Hepatocyte (in vitro differentiated cells): Measurements from ENCODE around the gene PODXL2. TPM values are rescaled to one million over a fixed set of nuclear protein-coding genes. Genes with fewer than 3 reads are reported as not detected.

ENCODE experiments used
- DNase-seq: peaks from one replicate; pipeline ENCODE4 v3.0.0-alpha.2; 2016; ENCODE audit warnings: low spot score
- H2AFZ ChIP-seq: fragments of 200-600 bp; sonication (generic); 2 replicates; pipeline ENCODE4 v1.6.0; 2016; ENCODE audit warnings: antibody characterized with exemption, mild to moderate bottlenecking
- H3K27ac ChIP-seq: fragments of 200-600 bp; sonication (generic); 2 replicates; pipeline ENCODE4 v1.5.1; 2016; ENCODE audit warnings: mild to moderate bottlenecking
- H3K27me3 ChIP-seq: fragments of 200-600 bp; sonication (generic); 2 replicates; pipeline ENCODE4 v1.6.1; 2016
- H3K36me3 ChIP-seq: fragments of 200-600 bp; sonication (generic); replicated peaks from 2 replicates; pipeline ENCODE4 v1.5.1; 2016; ENCODE audit warnings: low read depth; ENCODE audit not compliant: insufficient read depth
- H3K4me1 ChIP-seq: fragments of 200-600 bp; sonication (generic); 2 replicates; pipeline ENCODE4 v1.5.1; 2016; ENCODE audit warnings: mild to moderate bottlenecking, moderate library complexity; ENCODE audit not compliant: insufficient read depth
- H3K4me2 ChIP-seq: fragments of 200-600 bp; sonication (generic); 2 replicates; pipeline ENCODE4 v1.6.0; 2016
- H3K4me3 ChIP-seq: fragments of 200-600 bp; sonication (generic); 2 replicates; pipeline ENCODE4 v1.5.1; 2016; ENCODE audit warnings: mild to moderate bottlenecking
- H3K79me2 ChIP-seq: fragments of 200-600 bp; sonication (generic); 2 replicates; pipeline ENCODE4 v1.6.0; 2017; ENCODE audit warnings: mild to moderate bottlenecking
- H3K9me2 ChIP-seq: fragments of 200-600 bp; sonication (generic); replicated peaks from 2 replicates; pipeline ENCODE4 v1.6.0; 2017; ENCODE audit warnings: mild to moderate bottlenecking; ENCODE audit not compliant: insufficient read depth
- H3K9me3 ChIP-seq: fragments of 200-600 bp; sonication (generic); 2 replicates; pipeline ENCODE4 v1.5.1; 2016; ENCODE audit warnings: low read depth, mild to moderate bottlenecking
- H4K20me1 ChIP-seq: fragments of 200-600 bp; sonication (generic); 2 replicates; pipeline ENCODE4 v1.6.0; 2016; ENCODE audit warnings: mild to moderate bottlenecking; ENCODE audit not compliant: insufficient read depth, poor library complexity, severe bottlenecking
- EZH2 ChIP-seq: fragments of 200-600 bp; sonication (generic); IDR thresholded peaks from 2 replicates; pipeline ENCODE4 v1.6.1; 2016; ENCODE audit warnings: antibody characterized with exemption, mild to moderate bottlenecking, borderline replicate concordance
- EZH2phosphoT487 ChIP-seq: fragments of 200-600 bp; sonication (generic); IDR thresholded peaks from one replicate; pipeline ENCODE4 v1.6.1; 2018; ENCODE audit warnings: antibody characterized with exemption, mild to moderate bottlenecking, low read depth, moderate library complexity; ENCODE audit not compliant: unreplicated experiment, severe bottlenecking
- WGBS: methylation state at CpG from one replicate; pipeline ENCODE4 v1.1.6; 2016; ENCODE audit warnings: low lambda C conversion rate; ENCODE audit errors: missing lambda C conversion rate; 5-methylcytosine and 5-hydroxymethylcytosine counted together
- polyA plus RNA-seq: library from polyadenylated mRNA; unstranded; fragments of >200 nt; fragmentation: Nextera tagmentation; extraction: Ambion mirVana; gene quantifications from 2 replicates; pipeline ENCODE4 v1.2.1, GENCODE V29; 2016
- total RNA-seq: library from RNA; depleted of rRNA; stranded (reverse); fragments of >200 nt; gene quantifications from 2 replicates; pipeline ENCODE4 v1.2.3, GENCODE V29; 2014
- TF ChIP-seq, protein P1 (sequence below): fragments of 200-600 bp; sonication (generic); IDR thresholded peaks from 2 replicates; pipeline ENCODE4 v1.5.1; 2016; ENCODE audit warnings: antibody characterized with exemption, mild to moderate bottlenecking; ENCODE audit not compliant: poor library complexity

PODXL2 gene
- total and polyA plus RNA-seq, 2 experiments from 2014 or later: 5.1 to 6.4 TPM

DNA sequence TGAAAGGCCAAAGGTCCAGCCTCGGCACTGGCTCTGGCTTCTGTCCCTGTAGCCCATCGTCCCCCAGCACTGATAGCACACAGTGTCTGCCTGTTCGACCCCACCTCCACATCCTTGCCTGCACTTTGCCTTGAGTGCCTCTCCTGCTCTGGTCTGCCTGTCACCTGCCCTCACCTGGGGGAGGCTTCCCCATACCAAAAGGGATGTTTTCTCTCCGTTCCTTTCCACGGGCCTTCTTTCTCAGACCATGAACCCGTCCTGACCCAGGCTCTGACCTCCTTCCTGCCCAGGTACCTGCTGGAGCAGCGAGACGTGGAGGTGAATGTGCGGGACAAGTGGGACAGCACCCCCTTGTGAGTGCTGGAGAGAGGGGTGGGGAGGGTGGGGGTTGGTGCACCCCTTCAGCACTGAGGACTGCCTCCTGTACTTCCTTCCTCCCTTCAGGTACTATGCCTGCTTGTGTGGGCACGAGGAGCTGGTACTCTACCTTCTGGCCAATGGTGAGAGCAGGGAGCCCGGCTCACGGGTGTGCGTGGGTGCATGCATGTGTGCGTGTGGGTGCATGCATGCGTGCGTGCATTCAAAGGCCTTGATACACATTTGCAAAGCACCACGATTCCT, 45.2 kb downstream of the PODXL2 start:
- DNase-seq: no peak
- H3K27ac ChIP-seq: no peak overlapping the region
- TF ChIP-seq EZH2: no peak
- no peak for TF ChIP-seq EZH2phosphoT487
- TF ChIP-seq, protein P1, sequence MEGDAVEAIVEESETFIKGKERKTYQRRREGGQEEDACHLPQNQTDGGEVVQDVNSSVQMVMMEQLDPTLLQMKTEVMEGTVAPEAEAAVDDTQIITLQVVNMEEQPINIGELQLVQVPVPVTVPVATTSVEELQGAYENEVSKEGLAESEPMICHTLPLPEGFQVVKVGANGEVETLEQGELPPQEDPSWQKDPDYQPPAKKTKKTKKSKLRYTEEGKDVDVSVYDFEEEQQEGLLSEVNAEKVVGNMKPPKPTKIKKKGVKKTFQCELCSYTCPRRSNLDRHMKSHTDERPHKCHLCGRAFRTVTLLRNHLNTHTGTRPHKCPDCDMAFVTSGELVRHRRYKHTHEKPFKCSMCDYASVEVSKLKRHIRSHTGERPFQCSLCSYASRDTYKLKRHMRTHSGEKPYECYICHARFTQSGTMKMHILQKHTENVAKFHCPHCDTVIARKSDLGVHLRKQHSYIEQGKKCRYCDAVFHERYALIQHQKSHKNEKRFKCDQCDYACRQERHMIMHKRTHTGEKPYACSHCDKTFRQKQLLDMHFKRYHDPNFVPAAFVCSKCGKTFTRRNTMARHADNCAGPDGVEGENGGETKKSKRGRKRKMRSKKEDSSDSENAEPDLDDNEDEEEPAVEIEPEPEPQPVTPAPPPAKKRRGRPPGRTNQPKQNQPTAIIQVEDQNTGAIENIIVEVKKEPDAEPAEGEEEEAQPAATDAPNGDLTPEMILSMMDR: no peak
- H3K79me2 ChIP-seq: no peaks in the 10 kb centered on the region
- H3K9me2 ChIP-seq: no peaks in the 10 kb centered on the region
- no peak overlapping the region for H3K4me3 ChIP-seq
- no peaks in the 10 kb centered on the region for H3K9me3 ChIP-seq
- H3K4me2 ChIP-seq: peak overlapping the region; percentile 100
- H3K4me1 ChIP-seq: peaks cover 5% of the 10 kb centered on the region
- H2AFZ ChIP-seq: no peak overlapping the region
- WGBS: 84% methylated on average over 17 of the region's 17 CpGs
- H3K36me3 ChIP-seq: no peaks in the 10 kb centered on the region
- H4K20me1 ChIP-seq: no peaks in the 10 kb centered on the region
- no peaks in the 10 kb centered on the region for H3K27me3 ChIP-seq

DNA sequence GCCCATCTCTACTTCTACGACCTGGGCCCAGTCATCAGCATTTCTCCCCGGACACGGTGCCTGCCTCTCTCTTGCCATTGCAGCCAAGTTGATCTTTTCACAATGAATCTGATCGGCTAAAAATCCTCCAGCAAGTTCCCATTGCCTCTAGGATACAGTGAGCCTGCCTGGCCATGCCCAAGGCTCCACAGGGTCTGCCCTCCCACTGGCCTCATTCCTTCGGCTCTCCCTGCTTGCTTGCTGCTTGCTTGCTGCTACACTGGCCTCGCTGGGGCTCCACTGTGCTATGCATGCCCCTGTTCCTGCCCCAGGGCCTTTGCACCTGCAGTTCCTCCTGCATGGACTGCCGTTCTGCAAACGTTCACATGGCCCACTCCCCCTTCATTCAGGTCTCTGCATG, 45.8 kb downstream of the PODXL2 start:
- H3K79me2 ChIP-seq: no peaks in the 10 kb centered on the region
- no peak overlapping the region for H3K27ac ChIP-seq
- TF ChIP-seq EZH2phosphoT487 (no peak), EZH2 (no peak)
- TF ChIP-seq, protein P1: no peak
- no peak overlapping the region for H2AFZ ChIP-seq
- no peaks in the 10 kb centered on the region for H3K36me3 ChIP-seq
- H3K9me3 ChIP-seq: no peaks in the 10 kb centered on the region
- no peak overlapping the region for H3K4me3 ChIP-seq
- H3K27me3 ChIP-seq: no peaks in the 10 kb centered on the region
- WGBS: 93% methylated on average over 8 of the region's 8 CpGs
- no peaks in the 10 kb centered on the region for H3K9me2 ChIP-seq
- peaks cover 5% of the 10 kb centered on the region for H3K4me1 ChIP-seq
- no peaks in the 10 kb centered on the region for H4K20me1 ChIP-seq
- DNase-seq: no peak
- H3K4me2 ChIP-seq: no peak overlapping the region

DNA sequence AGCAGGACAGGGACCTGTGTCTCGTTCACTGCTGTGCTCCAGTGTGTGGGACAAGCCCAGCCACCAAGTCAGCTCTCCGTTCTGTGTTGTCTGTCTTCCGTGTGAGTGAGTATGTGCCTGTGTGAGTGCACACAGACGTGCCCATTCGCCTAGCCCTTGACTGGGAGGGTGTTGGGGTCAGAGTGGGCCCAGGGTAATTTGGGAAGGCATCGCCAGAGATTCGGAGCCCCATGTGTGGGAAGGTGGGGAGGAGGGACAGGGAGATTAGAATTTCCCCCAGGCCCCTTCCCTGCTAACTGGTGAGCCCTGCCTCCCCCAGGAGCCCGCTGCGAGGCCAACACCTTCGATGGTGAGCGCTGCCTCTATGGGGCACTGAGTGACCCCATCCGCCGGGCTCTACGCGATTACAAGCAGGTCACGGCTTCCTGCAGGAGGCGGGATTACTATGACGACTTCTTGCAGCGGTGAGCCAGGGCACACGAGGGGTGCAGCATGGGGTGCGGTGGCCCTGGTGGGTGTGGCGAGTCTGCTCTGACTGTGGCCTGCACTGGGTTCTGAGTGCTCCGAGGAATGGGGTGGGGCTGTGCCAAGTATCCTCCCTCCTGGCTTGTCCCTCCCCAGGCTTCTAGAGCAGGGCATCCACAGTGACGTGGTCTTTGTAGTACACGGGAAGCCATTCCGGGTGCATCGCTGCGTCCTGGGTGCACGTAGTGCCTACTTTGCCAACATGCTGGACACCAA, 46.8 kb downstream of the PODXL2 start:
- Histone ChIP-seq H4K20me1 (no peaks in the 10 kb centered on the region), H3K9me2 (no peaks in the 10 kb centered on the region), H3K4me2 (no peak overlapping the region), H3K4me3 (no peak overlapping the region), H3K4me1 (peaks cover 5% of the 10 kb centered on the region), H3K27ac (no peak overlapping the region), H3K27me3 (no peaks in the 10 kb centered on the region), H3K9me3 (no peaks in the 10 kb centered on the region), H3K79me2 (no peaks in the 10 kb centered on the region), H2AFZ (no peak overlapping the region), H3K36me3 (no peaks in the 10 kb centered on the region)
- no peak for DNase-seq
- TF ChIP-seq, protein P1: no peak
- TF ChIP-seq EZH2phosphoT487: no peak
- TF ChIP-seq EZH2: no peak
- WGBS: 93% methylated on average over 29 of the region's 29 CpGs
